Lung (tissue), 12 donors: ENCODE data around the gene PAQR6. TPM values are rescaled to one million over a fixed set of nuclear protein-coding genes. Genes with fewer than 3 reads are reported as not detected.

Source experiments
- ATAC-seq: fragments of 200-7000 bp; cut with Tn5 transposase; one replicate; pipeline ENCODE4 v1.9.1; 2020; ENCODE audit warnings: moderate number of reproducible peaks; ENCODE audit not compliant: insufficient read depth, low FRiP score
- DNase-seq, 3 donors: peaks; one replicate each; pipeline ENCODE4 v3.0.0-alpha.2; 2013 to 2017
- H3K27ac ChIP-seq, 2 donors: one replicate each; pipeline ENCODE4 v1.5.1; 2013; ENCODE audit warnings: mild to moderate bottlenecking in 2 of 2, moderate library complexity in 2 of 2, control low read depth in 1 of 2, inconsistent platforms in 1 of 2, low read depth in 1 of 2, low read length in 1 of 2
- H3K27me3 ChIP-seq, 3 donors: one replicate each; pipeline ENCODE4 v1.5.1; 2013; ENCODE audit warnings: low read length in 2 of 3; ENCODE audit not compliant: control insufficient read depth in 3 of 3, insufficient read depth in 3 of 3
- H3K36me3 ChIP-seq, 4 donors: one replicate each; pipeline ENCODE4 v1.5.1; 2013; ENCODE audit warnings: low read length in 4 of 4, mild to moderate bottlenecking in 1 of 4, moderate library complexity in 1 of 4; ENCODE audit not compliant: control insufficient read depth in 4 of 4, insufficient read depth in 4 of 4
- H3K4me1 ChIP-seq, 5 donors: one replicate each; pipeline ENCODE4 v1.5.1; 2013; ENCODE audit warnings: low read length in 5 of 5, mild to moderate bottlenecking in 2 of 5, moderate library complexity in 1 of 5; ENCODE audit not compliant: control insufficient read depth in 5 of 5, insufficient read depth in 5 of 5
- H3K4me3 ChIP-seq: one replicate; pipeline ENCODE4 v1.5.1; 2013; ENCODE audit warnings: mild to moderate bottlenecking, control low read depth, moderate library complexity
- H3K9ac ChIP-seq, 2 donors: one replicate each; pipeline ENCODE4 v1.5.1; 2013; ENCODE audit warnings: low read length in 2 of 2, control low read depth in 1 of 2; ENCODE audit not compliant: insufficient read depth in 1 of 2
- H3K9me3 ChIP-seq, 4 donors: one replicate each; pipeline ENCODE4 v1.5.1; 2013; ENCODE audit warnings: low read length in 3 of 4, mild to moderate bottlenecking in 1 of 4, moderate library complexity in 1 of 4; ENCODE audit not compliant: control insufficient read depth in 4 of 4, insufficient read depth in 3 of 4
- CTCF ChIP-seq: IDR thresholded peaks from 2 replicates; pipeline ENCODE4 v1.5.1; 2012; ENCODE audit warnings: mild to moderate bottlenecking; ENCODE audit errors: control extremely low read depth, extremely low read depth
- WGBS, 2 donors: extraction: QIAGEN DNeasy Blood & Tissue Kit; methylation state at CpG; one replicate each; pipeline ENCODE4 v1.1.7; 2013; 5-methylcytosine and 5-hydroxymethylcytosine counted together
- polyA plus RNA-seq, 2 donors: library from polyadenylated mRNA; stranded (reverse); fragments of 200-250 nt; gene quantifications; one replicate each; pipeline ENCODE4 v1.2.1, GENCODE V29; 2013
- total RNA-seq, 2 donors: library from RNA; depleted of rRNA in 1 of 2; stranded (reverse); fragments of >200 nt in 1 of 2; gene quantifications; one replicate each; pipeline ENCODE4 v1.2.1, GENCODE V29; 2014 to 2021
- donor health status: control.
- donor health status: control.
- donor health status: Bipolar disorder and iron deficiency.
- donor health status: healthy.
- donor health status: DM: yes; HTN: yes; CAD: no.

Gene PAQR6
- total and polyA plus RNA-seq, 4 donors, result 1.3 to 3.0 (median 2.1) TPM

- H3K36me3 ChIP-seq, result peaks cover 0 to 21% (median 12%) of the 10 kb centered on the region in 4 donors
- TF ChIP-seq CTCF, result no peak
- H3K4me3 ChIP-seq, result peak within 1 kb of the TSS; percentile 97
- no peaks in the 10 kb centered on the region for H3K27me3 ChIP-seq
- H3K9me3 ChIP-seq, result no peaks in the 10 kb centered on the region
- WGBS, 2 donors, result 0% methylated on average over 50 of the region's 50 CpGs
- peaks cover 0 to 22% (median 6%) of the 10 kb centered on the region in 5 donors for H3K4me1 ChIP-seq
- peak within 1 kb of the TSS; percentile 64 to 93 for H3K9ac ChIP-seq
- peak within 1 kb of the TSS; percentile 95 to 97 for H3K27ac ChIP-seq
- ATAC-seq, result peak; percentile 94
- peak; percentile 98 to 100 (median 99) for DNase-seq
These were observed 34.8 kb upstream of the PAQR6 start, which contains the start of gene SMG5 for GRCh38 chr1:156282479-156283222. Gene SMG5, minus strand, starts transcription at chr1:156282825. Its CDS starts 145 bp downstream, at chr1:156282680.

GRCh38 chr1:156281693-156282478 is 34.0 kb upstream of the PAQR6 start:
- Histone ChIP-seq H3K27me3 (no peaks in the 10 kb centered on the region), H3K36me3 (peaks cover under 1 to 25% (median 16%) of the 10 kb centered on the region in 4 donors), H3K27ac (peak overlapping the region; percentile 95 to 97), H3K4me3 (peak overlapping the region; percentile 97), H3K9me3 (peaks cover 0 to 2% (median 0%) of the 10 kb centered on the region in 4 donors), H3K9ac (peak overlapping the region; percentile 64 to 89), H3K4me1 (peaks cover 0 to 22% (median 9%) of the 10 kb centered on the region in 5 donors)
- ATAC-seq (no peak), DNase-seq (peak in 1 of 3 donors; percentile 38)
- TF ChIP-seq CTCF, result no peak
- WGBS, 2 donors, result 9 to 11% methylated on average over 22 of the region's 22 CpGs

GRCh38 chr1:156281281-156281680 is 33.4 kb upstream of the PAQR6 start:
- 34 to 45% methylated on average over 8 of the region's 8 CpGs for WGBS, 2 donors
- Histone ChIP-seq H3K4me3 (peak overlapping the region; percentile 97), H3K9ac (peak overlapping the region; percentile 64 to 89), H3K4me1 (peaks cover 0 to 22% (median 9%) of the 10 kb centered on the region in 5 donors), H3K27ac (peak overlapping the region in 1 of 2 donors; percentile 95), H3K9me3 (peaks cover 0 to 3% (median 0%) of the 10 kb centered on the region in 4 donors), H3K27me3 (no peaks in the 10 kb centered on the region), H3K36me3 (peaks cover 4 to 26% (median 18%) of the 10 kb centered on the region in 4 donors)
- no peak for TF ChIP-seq CTCF
- no peak for DNase-seq
- ATAC-seq, result no peak
